ENCODE data around the gene PDPR.
"Not testable (repeated sequence)": the region's sequence is repeated elsewhere in the genome, so short reads cannot be mapped to it uniquely, and the experiment has no call there.

DNA sequence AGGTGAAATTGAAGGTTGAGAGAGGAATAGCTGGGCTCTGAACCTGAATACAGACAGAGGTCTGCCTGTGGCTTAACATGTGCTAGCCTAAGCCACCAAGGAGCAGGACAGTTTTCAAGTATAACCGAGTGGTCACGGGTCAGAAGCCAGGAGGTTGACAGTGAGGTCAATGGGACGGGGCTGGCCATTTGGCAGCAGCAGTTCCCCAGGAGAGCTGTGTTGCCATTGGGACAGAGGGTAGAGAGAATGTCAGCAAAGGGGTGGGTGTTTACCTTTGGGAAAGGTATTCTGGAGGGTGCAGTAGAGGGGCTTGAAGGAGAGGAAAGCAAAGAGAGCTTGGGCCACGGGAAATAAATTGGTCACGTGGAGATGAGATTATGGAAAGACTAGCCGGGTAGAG lies 4.2 kb downstream of the PDPR start:
- TF ChIP-seq POLR2A, POLR2AphosphoS5 (IDR thresholded peaks at IDR 0.05): not testable (repeated sequence)
- TF ChIP-seq, protein P1, sequence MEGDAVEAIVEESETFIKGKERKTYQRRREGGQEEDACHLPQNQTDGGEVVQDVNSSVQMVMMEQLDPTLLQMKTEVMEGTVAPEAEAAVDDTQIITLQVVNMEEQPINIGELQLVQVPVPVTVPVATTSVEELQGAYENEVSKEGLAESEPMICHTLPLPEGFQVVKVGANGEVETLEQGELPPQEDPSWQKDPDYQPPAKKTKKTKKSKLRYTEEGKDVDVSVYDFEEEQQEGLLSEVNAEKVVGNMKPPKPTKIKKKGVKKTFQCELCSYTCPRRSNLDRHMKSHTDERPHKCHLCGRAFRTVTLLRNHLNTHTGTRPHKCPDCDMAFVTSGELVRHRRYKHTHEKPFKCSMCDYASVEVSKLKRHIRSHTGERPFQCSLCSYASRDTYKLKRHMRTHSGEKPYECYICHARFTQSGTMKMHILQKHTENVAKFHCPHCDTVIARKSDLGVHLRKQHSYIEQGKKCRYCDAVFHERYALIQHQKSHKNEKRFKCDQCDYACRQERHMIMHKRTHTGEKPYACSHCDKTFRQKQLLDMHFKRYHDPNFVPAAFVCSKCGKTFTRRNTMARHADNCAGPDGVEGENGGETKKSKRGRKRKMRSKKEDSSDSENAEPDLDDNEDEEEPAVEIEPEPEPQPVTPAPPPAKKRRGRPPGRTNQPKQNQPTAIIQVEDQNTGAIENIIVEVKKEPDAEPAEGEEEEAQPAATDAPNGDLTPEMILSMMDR (IDR thresholded peaks at IDR 0.05) = not testable (repeated sequence)

Data from sigmoid colon (tissue), 4 donors.